ENCODE results near the gene ENTPD5.
"Not testable (repeated sequence)": the region's sequence is repeated elsewhere in the genome, so short reads cannot be mapped to it uniquely, and the experiment has no call there.

The ENTPD5 gene

DNA sequence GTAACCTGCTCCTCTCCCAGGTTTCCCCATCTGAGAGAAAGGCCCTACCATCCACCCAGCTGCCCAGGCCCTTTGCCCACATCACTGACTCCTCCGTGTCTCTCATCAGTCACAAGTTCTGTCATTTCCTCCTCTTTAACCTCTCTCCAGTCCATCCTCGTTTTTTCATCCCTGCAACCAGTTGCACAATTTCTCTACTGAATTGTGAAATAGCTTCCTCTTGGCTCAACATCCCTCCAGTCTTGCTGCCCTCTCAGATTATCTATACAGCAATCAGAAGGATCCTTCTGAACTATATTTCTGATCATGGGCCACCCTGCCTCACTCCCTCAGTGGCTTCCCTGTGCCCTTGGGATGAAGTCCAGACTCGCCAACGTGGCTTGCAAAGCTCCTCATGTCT, 76.0 kb downstream of the ENTPD5 start:
- no peak for DNase-seq (ENCODE audit: low spot score)

DNA sequence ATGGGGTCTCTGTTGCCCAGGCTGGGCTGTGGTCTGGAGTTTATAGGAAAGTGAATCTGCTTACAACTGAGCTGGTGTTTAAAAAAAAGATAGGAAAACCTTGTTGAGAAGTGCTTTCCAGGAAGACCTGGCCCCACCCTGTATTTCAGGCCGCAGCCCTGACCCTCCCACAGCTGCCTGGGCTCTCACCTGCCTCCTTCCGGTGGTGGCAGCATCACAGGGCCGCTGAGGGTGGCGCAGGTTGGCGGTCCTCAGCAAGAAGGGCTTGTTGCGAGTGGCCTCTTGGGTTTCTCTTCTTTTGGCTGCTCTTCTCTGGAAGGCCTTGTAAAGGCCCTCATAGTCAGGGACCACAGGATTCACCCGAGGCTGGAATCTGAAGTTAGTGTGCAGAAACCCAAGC, 76.9 kb downstream of the ENTPD5 start:
- DNase-seq (ENCODE audit: low spot score): no peak

DNA sequence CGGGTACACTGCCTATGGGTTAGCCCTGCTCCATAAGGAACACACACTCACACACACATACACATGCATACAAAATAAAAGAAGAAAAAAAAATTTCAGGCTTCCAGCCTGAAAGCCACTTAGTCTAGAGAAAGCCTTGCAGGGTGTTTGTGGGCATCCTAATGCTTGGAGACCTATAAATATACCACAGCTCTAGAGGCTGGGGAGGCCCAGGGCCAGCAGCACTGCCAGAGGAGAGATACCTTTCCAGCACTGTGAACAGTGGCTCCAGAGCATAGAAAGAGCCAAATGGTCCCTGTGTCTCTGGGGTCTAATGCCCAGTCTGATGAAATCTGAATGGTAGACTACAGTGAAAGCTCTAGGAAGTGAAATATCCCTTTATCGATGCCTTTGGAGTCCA, 82.1 kb downstream of the ENTPD5 start:
- no peak for DNase-seq (ENCODE audit: low spot score)

- DNase-seq (ENCODE audit: low spot score): no peak
Observed at GRCh38 chr14:73936548-73936947, 82.5 kb downstream of the ENTPD5 start.

DNA sequence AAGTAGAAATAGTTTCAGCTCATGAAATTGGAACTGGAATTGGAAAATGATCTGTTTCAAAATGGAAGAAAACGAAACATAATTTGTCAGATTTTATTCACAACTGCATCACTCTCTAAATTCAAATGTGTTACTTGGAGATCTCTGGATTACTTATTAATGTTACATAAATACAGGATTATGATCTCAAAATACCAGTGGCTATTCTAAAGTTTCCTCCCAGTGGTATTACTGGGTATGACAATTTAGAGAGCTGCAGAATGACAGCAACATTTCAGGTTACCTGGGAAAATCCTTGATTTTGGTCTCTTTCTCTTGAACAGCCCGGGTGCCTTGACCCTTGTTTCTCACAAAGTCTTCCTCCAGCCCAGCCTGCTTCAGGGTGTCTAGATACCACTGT, 83.4 kb downstream of the ENTPD5 start:
- no peak for DNase-seq (ENCODE audit: low spot score)

GRCh38 chr14:73924337-73924736, 94.8 kb downstream of the ENTPD5 start:
- DNase-seq (ENCODE audit: low spot score): no peak

- DNase-seq (ENCODE audit: low spot score): not testable (repeated sequence)
Observed at GRCh38 chr14:73919457-73919856, 99.6 kb downstream of the ENTPD5 start.

DNA sequence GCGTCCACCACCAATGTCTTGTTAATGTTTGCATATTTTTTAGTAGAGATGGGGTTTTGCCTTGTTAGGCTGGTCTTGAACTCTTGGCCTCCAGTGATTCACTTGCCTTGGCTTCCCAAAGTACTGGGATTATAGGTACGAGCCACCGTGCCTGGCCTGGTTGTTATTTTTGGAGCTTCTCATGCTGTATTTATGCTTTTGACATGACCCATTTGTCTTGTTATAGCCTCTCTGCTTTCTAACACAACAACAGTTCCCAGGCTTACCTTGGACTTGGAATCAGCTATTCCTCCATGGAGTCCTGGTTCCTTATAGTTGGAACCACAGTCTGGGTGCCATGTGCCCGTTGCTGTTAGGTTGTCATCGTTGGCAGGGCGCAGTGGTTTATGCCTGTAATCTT, 102.8 kb downstream of the ENTPD5 start:
- DNase-seq (ENCODE audit: low spot score): no peak

DNA sequence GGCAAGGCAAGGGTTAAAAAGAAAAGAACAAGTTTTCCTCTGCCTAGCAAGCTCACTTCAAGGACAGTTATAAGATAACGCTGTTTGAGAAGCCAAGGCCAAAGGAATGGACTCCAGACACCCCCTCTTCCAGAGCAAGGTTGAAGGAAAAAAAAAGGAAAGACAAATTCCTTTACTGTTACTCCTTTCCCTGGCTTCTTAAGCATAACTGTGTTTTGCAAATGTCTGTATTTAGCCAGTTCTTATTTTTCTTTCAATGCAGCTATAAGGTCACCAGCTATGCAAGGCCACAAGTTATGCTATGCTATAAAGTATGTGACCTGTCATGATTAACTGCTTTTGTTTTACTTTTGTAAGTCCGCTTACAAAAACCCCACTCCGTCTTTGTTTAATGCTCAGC, 105.8 kb downstream of the ENTPD5 start:
- DNase-seq (ENCODE audit: low spot score): no peak

GRCh38 chr14:73909681-73910080, 109.4 kb downstream of the ENTPD5 start:
- DNase-seq (ENCODE audit: low spot score): no peak
